HUES48 (cell line): ENCODE data around the gene DNAJA3.

Source experiments
- H3K27ac ChIP-seq: one replicate; pipeline ENCODE4 v1.7.0; 2013; ENCODE audit warnings: low read depth, low read length, inconsistent platforms
- H3K27me3 ChIP-seq: 2 replicates; pipeline ENCODE4 v1.6.1; 2013; ENCODE audit warnings: mild to moderate bottlenecking, low read length; ENCODE audit not compliant: control insufficient read depth, insufficient read depth
- H3K36me3 ChIP-seq: 2 replicates; pipeline ENCODE4 v1.6.1; 2013; ENCODE audit warnings: low read length; ENCODE audit not compliant: control insufficient read depth, insufficient read depth
- H3K4me1 ChIP-seq: 2 replicates; pipeline ENCODE4 v1.6.1; 2013; ENCODE audit warnings: mild to moderate bottlenecking, low read length; ENCODE audit not compliant: control insufficient read depth, insufficient read depth
- H3K4me3 ChIP-seq: 2 replicates; pipeline ENCODE4 v1.5.1; 2013; ENCODE audit warnings: mild to moderate bottlenecking, low read depth, low read length
- H3K9ac ChIP-seq: 2 replicates; pipeline ENCODE4 v1.6.1; 2013; ENCODE audit warnings: mild to moderate bottlenecking, low read depth, low read length, moderate library complexity
- H3K9me3 ChIP-seq: 2 replicates; pipeline ENCODE4 v1.6.1; 2013; ENCODE audit warnings: low read length; ENCODE audit not compliant: control insufficient read depth, insufficient read depth

Gene DNAJA3

GRCh38 chr16:4425378-4426020 lies at the start of gene DNAJA3:
TSS of gene DNAJA3 (plus strand) at chr16:4425868. CDS start at chr16:4425882, 14 bp downstream.
- H3K36me3 ChIP-seq = peaks cover 9% of the 10 kb centered on the region; the same call in 1 of the 2 replicates
- H3K9me3 ChIP-seq = no peaks in the 10 kb centered on the region
- H3K4me1 ChIP-seq = 0 out of 2 replicates have a peak, but pooled peaks cover 9% of the 10 kb centered on the region
- H3K9ac ChIP-seq = peak within 1 kb of the TSS; percentile 92
- peak within 1 kb of the TSS; percentile 96 for H3K4me3 ChIP-seq
- H3K27me3 ChIP-seq = no peaks in the 10 kb centered on the region
- peak within 1 kb of the TSS; percentile 96 for H3K27ac ChIP-seq

GRCh38 chr16:4376126-4376892 lies 49.4 kb upstream of the DNAJA3 start:
- no peaks in the 10 kb centered on the region for H3K9me3 ChIP-seq
- H3K4me3 ChIP-seq = no peak overlapping the region
- H3K27me3 ChIP-seq = no peaks in the 10 kb centered on the region
- peaks cover 54% of the 10 kb centered on the region for H3K4me1 ChIP-seq
- peak overlapping the region; percentile 18; the same call in 1 of the 2 replicates for H3K9ac ChIP-seq
- H3K27ac ChIP-seq = peak overlapping the region; percentile 59
- peaks cover 7% of the 10 kb centered on the region; the same call in 1 of the 2 replicates for H3K36me3 ChIP-seq

GRCh38 chr16:4376893-4377572 lies 48.6 kb upstream of the DNAJA3 start:
- Histone ChIP-seq H3K4me1 (peaks cover 51% of the 10 kb centered on the region), H3K4me3 (no peak overlapping the region)

GRCh38 chr16:4377573-4378154 lies 48.0 kb upstream of the DNAJA3 start:
- Histone ChIP-seq H3K4me1 (peaks cover 49% of the 10 kb centered on the region), H3K9me3 (no peaks in the 10 kb centered on the region), H3K27ac (peak overlapping the region; percentile 69), H3K27me3 (no peaks in the 10 kb centered on the region), H3K36me3 (peaks cover 10% of the 10 kb centered on the region), H3K4me3 (no peak overlapping the region), H3K9ac (no peak overlapping the region)

More at GRCh38 chr16:4376893-4377572, 48.6 kb upstream of the DNAJA3 start:
- Histone ChIP-seq H3K9me3 (no peaks in the 10 kb centered on the region), H3K36me3 (peaks cover 9% of the 10 kb centered on the region), H3K27me3 (no peaks in the 10 kb centered on the region), H3K9ac (no peak overlapping the region), H3K27ac (peak overlapping the region; percentile 69)

- Histone ChIP-seq H3K4me3 (no peak overlapping the region), H3K27ac (peak overlapping the region; percentile 69), H3K36me3 (peaks cover 13% of the 10 kb centered on the region), H3K27me3 (no peaks in the 10 kb centered on the region), H3K4me1 (peaks cover 44% of the 10 kb centered on the region), H3K9ac (no peak overlapping the region), H3K9me3 (no peaks in the 10 kb centered on the region)
Measured at GRCh38 chr16:4378161-4378666, 47.5 kb upstream of the DNAJA3 start.

GRCh38 chr16:4378999-4379690 lies 46.5 kb upstream of the DNAJA3 start:
- Histone ChIP-seq H3K4me3 (no peak overlapping the region), H3K4me1 (peaks cover 37% of the 10 kb centered on the region), H3K27ac (no peak overlapping the region), H3K9ac (no peak overlapping the region), H3K36me3 (peaks cover 13% of the 10 kb centered on the region), H3K9me3 (no peaks in the 10 kb centered on the region), H3K27me3 (no peaks in the 10 kb centered on the region)

GRCh38 chr16:4380119-4381063 lies 45.3 kb upstream of the DNAJA3 start:
- no peak overlapping the region for H3K9ac ChIP-seq
- H3K4me3 ChIP-seq = no peak overlapping the region
- no peak overlapping the region for H3K27ac ChIP-seq
- H3K4me1 ChIP-seq = peaks cover 26% of the 10 kb centered on the region
- H3K9me3 ChIP-seq = no peaks in the 10 kb centered on the region
- H3K36me3 ChIP-seq = peaks cover 11% of the 10 kb centered on the region
- H3K27me3 ChIP-seq = no peaks in the 10 kb centered on the region

- peaks cover 11% of the 10 kb centered on the region for H3K36me3 ChIP-seq
- peaks cover 20% of the 10 kb centered on the region for H3K4me1 ChIP-seq
- H3K9me3 ChIP-seq = no peaks in the 10 kb centered on the region
- no peak overlapping the region for H3K4me3 ChIP-seq
- no peak overlapping the region for H3K27ac ChIP-seq
- no peak overlapping the region for H3K9ac ChIP-seq
- H3K27me3 ChIP-seq = no peaks in the 10 kb centered on the region
Measured at GRCh38 chr16:4381072-4381934, 44.4 kb upstream of the DNAJA3 start.
